Activated CD4-positive, CD25-positive, alpha-beta regulatory T cell treated with anti-CD3 and anti-CD28 coated beads, Interleukin-2, amount 50 U/mL, for 72 hours (primary cell): ENCODE measurements around the gene SERP2.

Source experiments
- DNase-seq: peaks from one replicate; pipeline ENCODE4 v3.0.0; 2021

Gene SERP2

GRCh38 chr13:44436589-44437337 is 63.1 kb downstream of the SERP2 start:
- DNase-seq = no peak

- DNase-seq = no peak
These were observed 64.0 kb downstream of the SERP2 start for GRCh38 chr13:44437356-44438233.

- DNase-seq = no peak
These were observed 64.6 kb downstream of the SERP2 start for GRCh38 chr13:44438234-44438579.

- no peak for DNase-seq
These were observed 65.9 kb downstream of the SERP2 start for GRCh38 chr13:44439452-44440024.

GRCh38 chr13:44440046-44440608 is 66.5 kb downstream of the SERP2 start:
- DNase-seq = no peak
